HG03520 (cell line): ENCODE data around the gene LAMA5.

Source experiments
- ATAC-seq: cut with Tn5 transposase; IDR thresholded peaks from one replicate; pipeline ENCODE4 v1.9.1; 2021; ENCODE audit warnings: mild to moderate bottlenecking, moderate library complexity; ENCODE audit not compliant: unreplicated experiment

Gene LAMA5

DNA sequence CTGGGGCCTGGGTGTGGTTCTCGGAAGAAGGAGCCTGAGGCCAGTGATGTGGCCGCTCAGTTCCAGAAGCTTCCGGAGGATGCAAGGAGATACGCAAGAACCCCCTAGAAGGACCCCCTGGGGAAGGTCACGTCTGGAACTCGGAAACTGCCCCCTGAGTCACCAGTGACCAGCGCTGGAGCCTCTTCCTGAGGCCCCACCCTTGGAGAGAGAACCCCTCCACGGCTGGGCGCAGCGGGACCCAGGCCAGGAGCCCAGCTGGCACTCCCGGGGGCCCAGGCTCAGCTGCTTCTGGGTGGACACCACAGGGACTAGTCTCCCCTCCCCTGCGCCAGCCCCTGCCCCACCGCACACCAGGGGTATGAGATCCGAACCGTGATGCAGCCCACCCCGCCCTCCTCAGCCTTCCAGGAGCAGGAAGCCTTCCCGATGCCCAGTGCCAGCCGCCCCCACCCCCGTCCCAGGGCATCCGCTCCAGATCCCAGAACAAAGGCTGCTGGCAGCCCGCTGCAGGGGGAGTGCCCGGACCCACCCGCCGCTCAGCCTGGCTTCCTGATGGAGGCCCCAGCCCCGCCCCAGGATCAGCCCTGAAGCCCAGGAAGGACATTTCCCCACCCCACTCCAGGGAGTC, 7.5 kb downstream of the LAMA5 start:
- ATAC-seq: no peak

DNA sequence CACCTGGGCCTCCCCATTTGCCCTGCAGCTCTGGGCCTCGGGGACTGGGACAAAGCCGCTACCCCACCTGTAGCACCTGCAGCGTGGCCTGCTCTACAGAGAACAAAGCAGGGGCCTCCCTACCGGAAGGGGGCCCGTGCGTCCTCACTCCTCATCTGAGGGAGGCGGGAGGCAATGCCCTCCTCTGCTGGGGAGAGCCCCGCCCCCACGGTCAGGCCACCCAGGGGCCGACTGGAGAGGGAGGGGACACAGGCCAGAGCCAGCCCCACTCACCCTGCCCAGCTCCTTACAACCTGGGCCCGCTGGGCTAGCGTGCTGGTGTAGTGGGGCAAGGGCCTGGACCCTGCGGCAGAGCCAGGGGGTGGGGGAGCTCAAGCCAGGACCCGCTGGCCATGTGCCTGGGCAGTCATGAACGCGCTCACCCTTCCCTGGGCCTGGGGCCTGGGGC, 8.0 kb downstream of the LAMA5 start:
- no peak for ATAC-seq

DNA sequence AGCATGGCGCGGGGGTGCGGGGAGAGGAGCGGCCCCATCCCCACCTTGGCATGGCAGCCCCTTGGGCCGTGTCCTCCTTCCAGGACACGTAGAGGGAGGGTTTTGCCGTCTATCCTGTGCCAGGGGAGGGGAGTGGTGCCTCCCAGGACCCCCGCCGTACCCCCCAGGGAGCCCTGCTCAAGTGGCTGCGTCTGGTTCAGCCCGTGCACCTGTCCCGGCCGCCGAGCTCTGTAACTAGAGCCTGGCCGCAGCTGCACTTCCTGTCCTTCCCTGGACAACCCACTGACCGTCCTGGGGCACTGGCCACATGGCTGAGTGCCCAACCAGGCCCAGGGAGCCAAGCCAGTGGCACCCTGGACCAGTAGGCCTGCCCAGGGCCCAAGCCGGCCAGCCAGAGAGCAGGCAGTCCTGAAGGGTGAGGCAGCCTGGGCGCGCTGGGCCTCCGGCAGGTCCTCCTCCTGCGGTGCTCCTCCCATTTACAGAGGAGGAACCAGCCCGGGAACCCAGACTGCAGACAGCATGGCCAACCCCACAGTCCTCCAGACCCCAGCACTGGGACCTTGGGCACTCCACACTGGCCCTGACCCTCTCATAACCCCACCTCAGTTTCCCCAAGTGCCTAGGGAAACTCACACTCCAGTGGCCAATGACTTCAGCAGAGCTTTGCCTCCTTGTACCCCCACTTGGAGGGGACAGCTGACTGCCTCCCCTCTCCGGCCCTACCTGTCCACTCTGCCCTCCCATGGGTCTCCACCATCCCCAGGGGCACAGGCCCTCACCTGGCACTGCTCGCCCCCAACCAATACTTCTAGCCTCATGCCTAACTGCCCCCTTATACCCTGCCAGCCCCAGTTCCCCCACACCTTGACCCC, 8.7 kb downstream of the LAMA5 start:
- no peak for ATAC-seq

DNA sequence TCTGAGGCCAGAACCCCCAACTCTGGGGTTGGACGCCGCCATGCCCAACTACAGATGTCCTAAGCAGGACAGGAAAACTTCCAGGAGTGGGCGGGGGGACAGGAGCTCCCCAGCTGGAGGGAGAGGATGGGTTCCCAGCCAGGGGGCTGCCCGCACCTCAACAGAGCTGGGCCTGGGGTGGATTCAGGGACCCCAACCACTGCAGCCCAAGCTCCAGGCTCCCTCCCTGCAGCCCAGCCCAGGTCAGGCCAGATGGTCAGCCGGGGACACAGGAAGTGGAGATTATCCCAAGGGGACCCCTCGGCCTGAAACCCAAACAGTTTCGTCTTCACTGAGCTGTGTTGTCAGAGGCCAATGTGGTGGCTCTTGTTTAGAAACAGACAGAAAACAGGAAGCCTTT, 9.4 kb downstream of the LAMA5 start:
- no peak for ATAC-seq

DNA sequence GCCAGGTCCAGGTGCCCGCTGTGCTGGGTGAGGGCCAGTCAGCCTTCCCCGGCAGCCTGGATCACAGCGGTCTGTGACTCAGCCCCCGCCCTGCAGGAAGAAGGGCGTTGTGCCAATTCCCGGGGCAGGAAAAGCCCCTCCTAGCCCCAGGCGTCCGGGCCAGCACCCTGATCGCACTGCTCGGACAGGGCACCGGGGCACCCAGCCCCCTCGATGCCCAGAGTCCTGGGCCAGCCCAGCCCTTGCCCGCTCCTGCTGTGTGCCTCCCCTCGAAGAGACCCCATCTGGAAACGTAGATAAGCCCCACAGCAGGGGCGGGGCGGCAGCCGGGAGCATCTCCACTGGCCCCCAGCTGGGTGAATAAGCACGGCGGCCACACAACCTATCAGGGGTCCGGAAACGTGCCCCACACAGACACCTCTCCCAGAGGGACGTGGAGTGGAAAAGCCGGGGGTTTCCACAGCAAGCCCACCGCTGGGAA, 9.9 kb downstream of the LAMA5 start:
- no peak for ATAC-seq

DNA sequence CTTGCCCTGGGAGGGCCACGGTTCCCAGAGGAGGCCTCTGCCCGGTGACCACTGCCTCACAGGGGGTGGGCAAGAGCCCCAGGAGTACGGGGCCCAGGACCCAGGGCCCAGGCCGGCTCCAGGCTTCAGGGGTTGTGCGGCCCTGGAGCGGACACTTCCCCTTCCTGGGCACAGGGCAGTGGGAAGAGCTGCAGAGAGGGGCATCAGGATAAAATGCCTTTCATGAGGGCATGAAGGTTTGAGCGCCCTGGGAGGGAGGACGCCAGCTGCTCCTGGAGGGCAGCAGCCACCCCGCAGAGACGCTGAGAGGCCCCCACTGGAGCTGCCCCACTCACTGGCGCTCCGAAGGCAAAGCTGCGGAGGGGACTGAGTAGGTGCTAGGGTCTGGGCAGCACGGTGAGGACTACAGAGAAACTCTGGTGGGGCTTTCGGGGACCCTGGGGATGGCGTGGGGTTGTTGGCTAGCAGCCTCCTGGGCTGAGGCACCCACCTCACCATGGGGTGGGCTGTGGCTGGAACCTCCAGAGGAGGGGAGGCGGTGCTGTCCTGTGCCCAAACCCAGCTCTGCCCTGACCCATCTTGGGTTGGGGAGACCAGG, 10.4 kb downstream of the LAMA5 start:
- ATAC-seq: no peak

DNA sequence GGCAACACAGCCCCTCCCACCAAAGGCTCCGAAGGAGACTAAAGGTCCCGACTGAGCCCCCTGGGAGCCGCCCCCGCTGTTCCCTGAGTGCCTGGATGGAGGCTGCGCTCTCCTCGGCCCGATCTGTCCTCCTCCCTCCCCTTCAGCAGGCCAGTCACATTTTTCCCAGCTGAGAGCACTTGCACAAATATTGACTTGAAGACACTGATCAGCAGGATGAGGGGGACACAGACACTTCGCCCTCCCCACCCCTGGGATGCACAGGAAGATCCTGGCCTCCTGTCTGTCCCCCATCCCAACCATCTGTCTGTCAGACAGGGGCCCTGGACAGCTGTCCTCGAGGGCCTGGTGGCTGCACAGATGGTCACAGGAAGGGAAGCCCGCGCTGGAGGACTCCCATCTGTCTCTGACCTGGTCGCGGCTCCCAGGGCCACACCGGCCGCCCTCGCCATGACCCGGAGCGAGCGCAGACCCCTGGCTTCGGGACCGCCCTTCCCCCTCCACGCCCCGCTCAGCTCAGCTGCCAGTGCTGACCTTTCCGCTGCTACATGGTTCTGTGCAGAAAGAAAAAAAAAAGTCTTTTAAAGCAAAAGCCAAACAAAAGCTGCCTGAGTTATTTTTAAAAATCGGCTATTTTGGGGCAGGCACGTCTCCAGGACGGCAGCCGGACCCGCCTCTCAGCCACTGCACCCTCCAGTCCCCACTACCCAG, 11.1 kb downstream of the LAMA5 start:
- ATAC-seq: no peak

DNA sequence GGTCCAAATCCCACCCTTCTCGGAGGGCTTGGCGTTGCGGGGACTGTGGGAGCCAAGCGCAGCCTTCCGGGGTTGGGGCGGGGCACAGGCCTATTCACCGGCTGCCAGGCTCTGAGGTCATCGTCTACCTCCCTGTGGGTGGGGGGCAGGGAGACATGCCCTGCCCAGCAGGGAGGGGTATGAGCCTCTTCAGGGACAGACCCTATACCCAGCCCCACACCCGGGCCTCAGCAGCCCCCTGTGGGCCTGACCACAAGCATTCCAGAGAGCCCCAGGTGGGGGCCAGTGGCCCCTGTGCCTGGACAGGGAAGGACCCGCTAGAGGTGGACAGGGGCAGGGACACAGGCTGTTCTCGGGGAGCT, 11.6 kb downstream of the LAMA5 start:
- ATAC-seq: no peak

DNA sequence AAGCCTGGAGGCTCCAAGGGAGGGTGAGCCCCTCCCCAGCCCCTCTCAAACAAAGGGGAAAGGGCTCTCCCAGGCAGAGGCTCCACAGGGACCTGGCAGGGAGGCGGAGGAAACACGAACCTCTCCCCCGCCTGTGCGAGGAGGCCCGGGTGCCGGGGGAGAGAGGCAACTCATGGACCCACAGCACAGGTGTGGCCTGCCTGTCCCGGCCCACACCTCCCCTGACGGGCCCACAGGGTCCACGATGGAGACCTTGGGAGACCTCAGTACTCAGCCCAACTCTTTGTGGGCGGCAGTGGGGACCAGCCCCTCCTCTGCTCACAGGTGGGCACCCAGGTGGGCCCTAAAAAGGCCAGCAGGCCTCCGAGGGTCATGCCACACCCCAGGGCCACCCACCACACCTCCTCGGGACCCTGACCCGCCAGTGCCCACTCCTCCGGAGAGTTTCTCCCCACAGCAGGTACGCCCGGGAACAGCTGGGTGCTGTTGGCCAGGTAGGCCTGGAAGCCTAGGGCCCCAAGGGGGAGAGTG, 12.2 kb downstream of the LAMA5 start:
- ATAC-seq: no peak

DNA sequence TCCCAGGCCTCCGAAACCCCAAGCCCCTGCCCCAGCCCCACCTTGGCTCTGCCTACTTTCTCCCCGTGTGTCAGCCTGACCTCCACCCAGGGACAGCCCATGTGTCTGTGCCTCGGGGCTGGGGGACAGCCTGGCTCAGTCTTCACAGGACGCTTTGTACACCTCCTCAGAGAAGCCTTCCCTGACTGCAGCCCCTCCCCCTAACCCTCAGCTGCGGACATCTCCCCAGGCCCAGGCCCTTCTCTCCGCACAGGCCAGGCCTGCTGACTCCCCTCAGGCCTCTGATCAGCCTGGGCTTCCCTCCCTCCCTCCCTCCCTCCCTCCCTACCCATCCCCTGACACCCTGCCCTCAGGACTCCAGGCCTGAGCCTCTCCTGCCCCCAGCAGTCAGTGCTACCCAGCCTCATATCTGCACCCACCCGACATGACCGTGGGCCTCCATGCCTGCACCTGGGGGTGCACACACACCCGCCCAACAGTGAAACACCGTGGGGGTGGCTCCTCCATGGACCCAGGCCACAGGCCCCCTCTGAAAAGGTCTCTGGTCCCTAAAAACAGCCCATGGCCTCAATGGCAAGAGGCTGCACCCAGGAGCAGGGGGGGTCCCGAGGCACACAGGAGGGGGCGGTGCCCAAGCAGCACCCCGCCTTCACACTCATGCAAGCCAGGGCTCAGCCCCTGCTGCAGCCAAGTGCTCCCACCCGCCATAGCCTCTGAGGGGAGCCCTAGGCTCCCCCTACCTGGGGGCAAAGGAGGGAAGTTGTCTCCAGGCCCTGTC, 12.9 kb downstream of the LAMA5 start:
- ATAC-seq: no peak

DNA sequence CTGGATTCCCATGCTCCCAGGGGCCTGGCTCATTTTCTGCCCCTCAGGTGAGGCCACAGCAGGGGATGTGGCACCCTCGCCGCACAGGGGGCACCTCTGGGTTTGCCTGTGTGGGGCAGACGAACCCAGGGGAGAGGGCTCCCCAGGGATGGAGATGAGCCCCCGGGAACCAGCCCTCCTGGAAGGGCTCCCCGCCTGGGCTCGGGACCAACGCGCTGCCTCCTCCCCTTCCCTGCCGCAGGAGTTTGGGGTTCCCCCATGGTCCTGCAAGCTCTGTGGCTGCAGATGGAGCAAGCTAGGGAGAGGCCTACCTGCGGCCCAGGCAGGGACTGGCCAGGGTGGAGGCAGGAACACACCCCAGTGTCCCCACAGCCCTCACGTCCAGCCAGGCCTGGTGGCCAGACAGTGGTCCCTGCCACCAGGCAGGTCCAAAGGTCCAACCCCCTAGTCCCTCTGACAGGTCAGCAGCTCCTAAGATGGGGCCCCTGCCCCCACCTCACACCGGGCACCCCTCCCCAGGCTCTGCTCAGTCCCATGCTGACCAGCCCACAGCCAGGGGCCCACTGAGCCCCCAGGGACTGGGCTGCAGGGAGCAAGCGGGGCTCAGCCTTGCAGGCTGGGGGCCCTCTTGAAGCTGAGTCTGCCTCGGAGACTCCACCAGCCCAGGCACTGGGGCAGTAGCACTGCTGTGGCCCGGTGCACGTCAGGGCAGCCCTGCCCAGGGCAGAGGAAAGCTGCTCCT, 13.7 kb downstream of the LAMA5 start:
- ATAC-seq: no peak

DNA sequence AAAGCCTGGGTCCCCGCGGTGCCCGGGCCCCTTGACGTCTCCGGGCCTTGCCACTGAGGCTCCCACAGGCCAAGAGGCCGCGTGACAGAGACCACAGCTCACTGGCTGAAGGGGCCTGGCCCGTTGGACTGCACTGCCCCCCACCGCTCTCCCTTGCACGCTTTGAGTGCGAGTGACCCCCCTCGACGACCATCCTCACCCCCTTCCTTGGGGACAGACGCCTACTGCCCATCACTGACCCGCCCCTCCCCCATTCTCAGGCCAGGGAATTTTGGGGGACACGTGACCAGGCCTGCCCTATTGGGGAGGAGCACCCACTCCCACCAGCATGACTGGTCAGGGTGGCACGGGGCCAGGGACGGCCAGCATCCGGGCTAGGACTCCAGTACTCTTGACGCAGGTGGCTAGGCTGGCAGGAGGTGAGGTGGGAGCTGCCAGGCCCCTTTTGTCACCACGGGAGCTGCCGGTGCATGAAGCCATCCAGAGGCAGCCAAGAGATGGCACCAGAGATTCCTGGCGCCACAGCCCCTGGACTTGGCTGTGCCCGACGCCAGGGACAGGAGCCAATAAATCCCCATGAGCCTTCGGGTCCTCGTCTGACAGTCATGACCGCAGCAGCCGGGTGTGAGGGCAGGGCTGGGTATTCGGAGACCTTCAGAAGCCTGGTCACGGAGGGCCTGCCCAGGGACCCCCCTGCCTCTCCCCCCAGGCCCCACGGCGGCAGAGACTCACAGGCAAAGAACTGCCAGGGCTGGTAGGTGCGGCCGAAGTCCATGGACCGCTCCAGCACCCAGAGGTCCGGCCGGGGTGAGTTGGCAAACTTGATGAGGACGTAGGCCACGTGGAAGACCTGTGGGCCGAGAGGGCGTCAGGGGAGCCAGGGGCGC, 14.5 kb downstream of the LAMA5 start:
- ATAC-seq: no peak

DNA sequence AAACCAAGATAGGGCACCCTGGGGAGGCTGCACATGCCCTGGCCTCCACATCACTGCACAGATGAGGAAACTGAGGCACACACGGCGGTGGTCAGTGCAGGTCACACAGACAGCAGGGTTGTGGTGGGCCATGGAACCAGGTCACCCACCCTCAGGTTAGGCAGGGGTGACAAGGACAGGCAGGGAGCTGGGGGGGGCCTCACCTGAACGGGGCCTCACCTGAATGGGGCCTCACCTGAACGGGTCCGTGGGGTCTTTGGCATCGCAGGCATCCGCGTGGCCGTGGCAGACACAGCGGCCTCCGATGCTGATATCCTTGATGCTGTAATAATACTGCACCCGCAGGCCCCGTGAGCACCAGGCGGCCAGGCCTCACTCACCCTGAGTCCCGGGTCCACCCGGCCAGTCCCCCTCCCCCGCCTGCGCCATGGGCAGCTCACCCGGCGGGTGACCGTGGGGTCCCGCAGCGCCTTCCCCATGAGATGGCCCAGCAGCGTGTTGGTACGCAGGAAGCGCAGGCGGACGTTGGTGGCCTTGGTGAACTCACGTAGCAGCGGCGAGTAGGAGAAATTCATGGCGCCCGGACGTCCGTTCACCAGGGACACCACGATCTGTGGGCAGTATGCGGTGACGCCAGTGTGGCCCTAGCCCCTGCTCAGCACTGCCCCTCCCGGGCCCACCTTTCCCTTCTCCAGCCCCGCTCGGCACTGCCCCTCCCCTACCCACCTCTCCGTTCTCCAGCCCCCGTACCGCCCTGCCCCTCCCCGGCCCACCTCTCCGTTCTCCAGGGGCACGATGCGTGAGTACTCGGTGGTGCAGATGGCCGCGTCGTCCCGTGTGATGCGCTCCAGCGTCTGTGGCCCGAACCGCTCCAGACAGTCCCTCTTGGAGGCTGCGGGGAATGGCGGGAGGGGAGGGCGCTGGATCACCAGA, 15.4 kb downstream of the LAMA5 start:
- ATAC-seq: no peak

DNA sequence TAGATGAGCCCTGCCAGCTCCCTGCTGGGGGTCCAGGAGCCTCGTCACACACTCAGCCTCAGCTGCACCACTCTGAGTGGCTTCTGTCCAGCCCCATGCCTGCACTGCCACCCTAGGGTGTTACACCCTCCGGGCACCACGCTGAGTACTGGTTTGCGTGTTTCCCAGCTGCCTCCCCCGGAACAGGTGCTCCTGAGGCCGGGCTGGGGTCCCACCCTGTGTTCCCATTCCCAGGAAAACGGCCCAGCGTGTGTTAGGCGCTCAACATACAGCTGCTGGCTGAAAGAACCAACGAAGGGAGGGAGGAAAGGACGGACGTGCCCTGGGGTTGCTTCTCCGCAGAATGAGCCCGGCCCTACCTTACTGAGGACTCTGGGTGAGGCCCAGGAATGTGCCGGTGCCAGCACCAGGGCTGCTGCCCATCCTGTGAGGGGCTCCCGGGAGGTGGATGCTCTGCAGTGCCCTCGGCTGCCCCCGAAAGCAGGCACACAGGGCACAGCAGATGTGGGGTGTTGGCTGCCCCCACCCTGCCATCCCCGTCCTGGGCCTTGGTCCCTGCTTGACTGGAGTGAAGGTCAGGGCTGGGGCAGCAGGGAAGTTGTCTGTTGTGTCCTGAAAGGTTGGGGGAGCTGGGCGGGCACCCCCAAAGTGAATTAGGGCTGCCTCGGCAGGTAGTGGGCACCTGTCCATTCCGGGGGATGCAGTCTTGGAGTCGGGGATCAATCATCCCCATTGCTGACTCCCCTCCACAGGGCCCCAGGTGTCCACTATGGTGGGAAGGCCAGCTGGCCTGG, 16.3 kb downstream of the LAMA5 start:
- ATAC-seq: no peak

DNA sequence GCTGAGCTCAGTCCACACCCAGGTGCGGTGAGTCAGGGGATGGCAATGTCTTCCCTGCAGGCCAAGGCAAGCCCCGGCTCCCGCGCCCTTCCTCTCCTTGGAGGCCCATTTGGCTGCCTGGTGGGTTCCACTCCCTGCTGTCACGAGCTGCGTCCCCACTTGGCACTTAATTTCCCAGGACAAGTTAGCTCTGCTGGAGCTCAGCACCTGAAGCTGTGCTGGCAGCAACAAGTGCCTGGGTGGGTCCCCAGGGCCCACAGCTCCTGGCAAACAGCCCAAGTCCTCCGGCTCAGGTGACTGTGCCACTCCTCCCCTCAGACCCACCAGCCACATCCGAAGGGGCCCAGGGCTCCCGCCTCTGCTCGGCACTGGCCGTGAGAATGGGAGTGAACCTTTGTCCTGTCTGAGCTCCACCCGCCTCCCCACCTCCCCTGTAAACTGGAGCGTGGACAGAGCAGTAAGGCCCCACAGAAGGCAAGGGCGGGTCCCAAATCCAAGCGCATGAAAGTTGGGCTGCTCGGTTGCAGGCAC, 16.9 kb downstream of the LAMA5 start:
- ATAC-seq: no peak

DNA sequence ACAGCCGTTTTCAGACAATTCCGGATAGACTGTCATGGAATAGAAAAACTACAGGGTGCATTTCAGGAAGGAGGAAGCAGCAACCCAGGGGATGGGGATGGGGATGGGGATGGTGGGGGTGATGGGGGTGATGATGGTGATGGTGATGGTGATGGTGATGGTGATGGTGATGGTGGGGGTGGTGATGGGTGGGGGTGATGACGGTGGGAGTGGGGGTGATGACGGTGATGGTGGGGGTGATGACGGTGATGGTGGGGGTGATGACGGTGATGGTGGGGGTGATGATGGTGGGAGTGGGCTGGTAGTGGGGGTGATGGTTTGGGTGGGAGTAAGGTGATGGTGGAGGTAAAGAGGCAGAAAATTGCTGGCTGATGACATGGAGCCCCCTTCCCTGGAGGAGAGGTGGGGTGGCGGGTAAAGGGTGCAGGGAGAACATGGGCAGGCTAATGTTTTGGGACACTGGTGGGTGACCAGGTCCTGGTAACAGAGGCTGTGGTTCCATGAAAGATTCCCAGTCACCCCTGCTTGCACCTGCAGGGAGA, 17.5 kb downstream of the LAMA5 start:
- ATAC-seq: no peak
